Upper lobe of right lung (tissue), 1 donor: ENCODE measurements around the gene ARFIP1. TPM values are rescaled to one million over a fixed set of nuclear protein-coding genes. Genes with fewer than 3 reads are reported as not detected.

Source experiments
- ATAC-seq: fragments of 200-7000 bp; cut with Tn5 transposase; one replicate; pipeline ENCODE4 v1.9.1; 2020; ENCODE audit warnings: mild to moderate bottlenecking, moderate library complexity
- DNase-seq: peaks from one replicate; pipeline ENCODE4 v3.0.0-alpha.2; 2020
- H3K27ac ChIP-seq: fragments of 200-600 bp; one replicate; pipeline ENCODE4 v1.8.0; 2022
- H3K27me3 ChIP-seq: fragments of 200-600 bp; one replicate; pipeline ENCODE4 v1.8.0; 2022; ENCODE audit warnings: mild to moderate bottlenecking
- H3K36me3 ChIP-seq: fragments of 200-600 bp; one replicate; pipeline ENCODE4 v1.8.0; 2022
- H3K4me1 ChIP-seq: fragments of 200-600 bp; one replicate; pipeline ENCODE4 v1.8.0; 2022
- H3K4me3 ChIP-seq: fragments of 200-600 bp; one replicate; pipeline ENCODE4 v1.8.0; 2022; ENCODE audit warnings: mild to moderate bottlenecking
- H3K9me3 ChIP-seq: fragments of 200-600 bp; one replicate; pipeline ENCODE4 v1.8.0; 2022
- intact Hi-C: fragments of 100-400 bp; cut with DNase I; formaldehyde crosslinking; loops from one replicate; pipeline ENCODE4 v1.11.0; 2022
- total RNA-seq: library from RNA; stranded (reverse); fragmentation: NEBNext Ultra II Directional; extraction: Animal tissue kit (Norgen Biotek cat#: 25700); gene quantifications from one replicate; pipeline ENCODE4 v1.2.1, GENCODE V29; 2021
- TF ChIP-seq, protein P1 (sequence below): fragments of 200-600 bp; IDR thresholded peaks from one replicate; pipeline ENCODE4 v1.8.0; 2022; ENCODE audit warnings: antibody characterized with exemption
- donor health status: DM: no; HTN: yes; CAD: no; lungs with severe emphysema.

ARFIP1 gene
- total RNA-seq, 1 donor from 2014 or later = 29.3 TPM

GRCh38 chr4:152778656-152779512 is 870 bp upstream of the ARFIP1 start:
- ATAC-seq (no peak), DNase-seq (no peak)

GRCh38 chr4:152780267-152780778 is 569 bp downstream of the ARFIP1 start:
- peaks cover 35% of the 10 kb centered on the region for H3K4me1 ChIP-seq
- no peaks in the 10 kb centered on the region for H3K27me3 ChIP-seq
- intact Hi-C loops = no loop called here
- H3K4me3 ChIP-seq = peak overlapping the region; percentile 70
- no peak for DNase-seq
- no peak for ATAC-seq
- H3K36me3 ChIP-seq = no peaks in the 10 kb centered on the region
- peak overlapping the region; percentile 83 for H3K27ac ChIP-seq
- TF ChIP-seq, protein P1, sequence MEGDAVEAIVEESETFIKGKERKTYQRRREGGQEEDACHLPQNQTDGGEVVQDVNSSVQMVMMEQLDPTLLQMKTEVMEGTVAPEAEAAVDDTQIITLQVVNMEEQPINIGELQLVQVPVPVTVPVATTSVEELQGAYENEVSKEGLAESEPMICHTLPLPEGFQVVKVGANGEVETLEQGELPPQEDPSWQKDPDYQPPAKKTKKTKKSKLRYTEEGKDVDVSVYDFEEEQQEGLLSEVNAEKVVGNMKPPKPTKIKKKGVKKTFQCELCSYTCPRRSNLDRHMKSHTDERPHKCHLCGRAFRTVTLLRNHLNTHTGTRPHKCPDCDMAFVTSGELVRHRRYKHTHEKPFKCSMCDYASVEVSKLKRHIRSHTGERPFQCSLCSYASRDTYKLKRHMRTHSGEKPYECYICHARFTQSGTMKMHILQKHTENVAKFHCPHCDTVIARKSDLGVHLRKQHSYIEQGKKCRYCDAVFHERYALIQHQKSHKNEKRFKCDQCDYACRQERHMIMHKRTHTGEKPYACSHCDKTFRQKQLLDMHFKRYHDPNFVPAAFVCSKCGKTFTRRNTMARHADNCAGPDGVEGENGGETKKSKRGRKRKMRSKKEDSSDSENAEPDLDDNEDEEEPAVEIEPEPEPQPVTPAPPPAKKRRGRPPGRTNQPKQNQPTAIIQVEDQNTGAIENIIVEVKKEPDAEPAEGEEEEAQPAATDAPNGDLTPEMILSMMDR = no peak
- H3K9me3 ChIP-seq = no peaks in the 10 kb centered on the region

More at GRCh38 chr4:152778656-152779512, 870 bp upstream of the ARFIP1 start:
- peaks cover 30% of the 10 kb centered on the region for H3K4me1 ChIP-seq
- no peaks in the 10 kb centered on the region for H3K36me3 ChIP-seq
- TF ChIP-seq, protein P1 = no peak
- peak overlapping the region; percentile 70 for H3K4me3 ChIP-seq
- H3K9me3 ChIP-seq = no peaks in the 10 kb centered on the region
- intact Hi-C loops = no loop called here
- H3K27ac ChIP-seq = peak overlapping the region; percentile 83
- no peaks in the 10 kb centered on the region for H3K27me3 ChIP-seq

GRCh38 chr4:152784490-152785350 is 5.0 kb downstream of the ARFIP1 start:
- TF ChIP-seq, protein P1 = no peak
- intact Hi-C loops = no loop called here
- Histone ChIP-seq H3K27ac (no peak overlapping the region), H3K4me3 (no peak overlapping the region), H3K9me3 (no peaks in the 10 kb centered on the region), H3K27me3 (no peaks in the 10 kb centered on the region), H3K4me1 (peaks cover 33% of the 10 kb centered on the region), H3K36me3 (no peaks in the 10 kb centered on the region)
- ATAC-seq = no peak
- no peak for DNase-seq

DNA sequence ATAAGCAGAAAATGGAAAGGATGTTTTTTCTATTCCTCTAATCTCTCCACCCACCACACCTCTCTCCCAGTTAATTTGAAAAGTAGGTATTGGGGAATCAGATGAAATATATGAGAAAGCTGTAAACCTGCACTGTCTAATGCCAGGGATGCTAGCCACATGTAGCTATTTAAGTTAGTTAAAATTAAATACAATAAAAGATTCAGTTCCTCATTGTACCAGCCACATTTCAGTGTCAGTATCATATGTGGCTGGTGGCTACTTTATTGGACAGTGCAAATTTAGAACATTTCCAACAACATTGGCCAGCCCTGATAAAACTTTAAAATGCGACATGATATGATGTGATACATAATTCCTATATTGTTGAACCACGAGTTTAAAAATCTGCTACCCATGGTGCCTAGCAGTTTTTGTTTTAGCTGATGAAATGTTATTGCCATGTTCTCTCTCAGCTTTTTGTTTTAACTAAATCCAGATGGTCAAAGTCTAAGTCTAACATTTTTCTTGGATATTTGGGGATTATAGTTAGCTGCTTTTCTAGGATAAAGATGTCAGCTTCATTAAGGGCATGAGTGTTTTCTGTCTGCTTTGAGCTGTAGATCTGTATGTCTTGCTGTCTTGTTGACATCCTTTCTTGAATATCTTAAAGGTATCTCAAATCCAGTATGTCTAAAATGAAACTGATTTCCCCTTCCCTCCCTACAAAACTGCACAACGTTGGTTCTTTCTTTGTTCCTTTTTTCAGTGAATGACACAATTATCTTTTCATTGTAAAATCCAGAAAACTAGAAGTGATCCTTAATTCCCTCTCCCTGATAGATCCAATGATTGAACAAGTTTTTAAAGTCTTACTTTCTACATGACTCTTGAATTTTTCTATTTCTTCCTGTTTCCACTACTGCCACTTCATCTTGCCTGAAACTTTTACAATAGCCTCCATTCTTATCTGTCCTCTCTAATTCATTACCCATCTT is 6.2 kb downstream of the ARFIP1 start:
- H3K27me3 ChIP-seq = no peaks in the 10 kb centered on the region
- ATAC-seq (no peak), DNase-seq (no peak)
- no peaks in the 10 kb centered on the region for H3K36me3 ChIP-seq
- peaks cover 27% of the 10 kb centered on the region for H3K4me1 ChIP-seq
- no peak overlapping the region for H3K27ac ChIP-seq
- no peaks in the 10 kb centered on the region for H3K9me3 ChIP-seq
- intact Hi-C loops = no loop called here
- TF ChIP-seq, protein P1 = no peak
- no peak overlapping the region for H3K4me3 ChIP-seq

GRCh38 chr4:152786627-152787026 is 6.9 kb downstream of the ARFIP1 start:
- no peak overlapping the region for H3K27ac ChIP-seq
- ATAC-seq (no peak), DNase-seq (no peak)
- H3K4me3 ChIP-seq = no peak overlapping the region
- TF ChIP-seq, protein P1 = no peak
- peaks cover 20% of the 10 kb centered on the region for H3K4me1 ChIP-seq
- intact Hi-C loops = no loop called here
- no peaks in the 10 kb centered on the region for H3K27me3 ChIP-seq
- H3K9me3 ChIP-seq = no peaks in the 10 kb centered on the region
- no peaks in the 10 kb centered on the region for H3K36me3 ChIP-seq
